ENCODE measurements around the gene LIX1L.

LIX1L gene

DNA sequence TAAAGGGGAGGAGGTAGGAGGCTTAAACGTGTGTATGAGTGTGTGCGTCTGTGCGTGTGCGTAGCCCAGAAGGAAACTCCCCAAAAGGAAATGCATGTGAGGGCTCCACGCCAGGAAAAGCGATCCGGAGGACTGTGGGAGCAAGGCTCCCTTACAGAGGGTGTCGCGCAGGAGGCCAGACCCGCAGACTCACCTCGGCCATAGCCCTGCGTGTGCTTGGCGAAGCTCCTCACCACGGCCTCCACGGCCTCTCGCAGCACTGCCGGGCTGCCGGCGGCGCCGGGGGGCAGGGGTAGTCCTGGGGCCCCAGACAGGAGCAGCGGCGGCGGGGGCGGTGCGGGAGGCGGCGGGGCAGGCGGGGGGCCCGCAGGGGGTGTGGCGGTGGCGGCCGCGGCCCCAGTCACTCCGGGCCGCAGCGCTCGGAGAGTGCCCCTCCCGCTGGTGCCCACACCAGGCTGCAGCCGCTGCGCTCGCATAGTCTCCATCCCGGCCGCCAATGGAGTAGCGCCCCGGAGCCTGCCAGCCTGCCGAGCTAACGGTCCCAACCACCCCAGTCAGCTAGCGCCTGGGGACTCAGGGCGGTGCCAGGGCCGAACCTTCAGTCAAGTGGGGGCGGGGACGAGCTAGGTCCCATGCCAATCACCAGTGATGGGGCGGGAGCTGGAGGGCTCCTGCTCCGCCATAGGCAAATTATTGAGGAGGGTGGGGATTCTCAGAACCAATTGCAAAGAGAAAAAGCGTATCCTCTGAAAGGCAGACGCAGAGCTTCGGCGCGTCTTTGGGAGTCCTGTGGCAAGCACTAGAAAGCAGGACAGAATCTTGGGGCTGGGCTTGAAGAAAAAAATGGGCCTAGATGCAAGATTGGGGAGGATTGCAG, at the start of gene LIX1L:
Gene LIX1L, minus strand, starts transcription at position 575 of the 877 bp plus-strand sequence. Its CDS starts 90 bp downstream, at position 485.
- peak; percentile 91 to 95 for DNase-seq (ENCODE audit: low read depth in 2 of 2)

DNA sequence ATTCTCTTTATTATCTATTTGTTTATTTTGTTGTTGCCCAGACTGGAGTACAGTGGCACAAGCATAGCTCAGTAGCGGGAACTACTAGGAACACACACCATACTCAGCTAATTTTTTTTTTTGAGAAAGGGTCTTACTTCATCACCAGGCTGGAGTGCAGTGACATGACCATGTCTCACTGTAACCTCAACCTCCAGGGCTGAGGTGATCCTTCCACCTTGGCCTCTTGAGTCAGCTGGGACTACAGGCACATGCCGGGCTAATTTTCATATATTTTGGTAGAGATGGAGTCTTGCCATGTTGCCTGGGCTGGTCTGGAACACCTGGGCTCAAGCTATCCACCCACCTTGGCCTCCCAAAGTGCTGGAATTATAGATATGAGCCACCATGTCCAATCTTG, 43.9 kb upstream of the LIX1L start:
- no peak for DNase-seq (ENCODE audit: low read depth in 2 of 2)

DNA sequence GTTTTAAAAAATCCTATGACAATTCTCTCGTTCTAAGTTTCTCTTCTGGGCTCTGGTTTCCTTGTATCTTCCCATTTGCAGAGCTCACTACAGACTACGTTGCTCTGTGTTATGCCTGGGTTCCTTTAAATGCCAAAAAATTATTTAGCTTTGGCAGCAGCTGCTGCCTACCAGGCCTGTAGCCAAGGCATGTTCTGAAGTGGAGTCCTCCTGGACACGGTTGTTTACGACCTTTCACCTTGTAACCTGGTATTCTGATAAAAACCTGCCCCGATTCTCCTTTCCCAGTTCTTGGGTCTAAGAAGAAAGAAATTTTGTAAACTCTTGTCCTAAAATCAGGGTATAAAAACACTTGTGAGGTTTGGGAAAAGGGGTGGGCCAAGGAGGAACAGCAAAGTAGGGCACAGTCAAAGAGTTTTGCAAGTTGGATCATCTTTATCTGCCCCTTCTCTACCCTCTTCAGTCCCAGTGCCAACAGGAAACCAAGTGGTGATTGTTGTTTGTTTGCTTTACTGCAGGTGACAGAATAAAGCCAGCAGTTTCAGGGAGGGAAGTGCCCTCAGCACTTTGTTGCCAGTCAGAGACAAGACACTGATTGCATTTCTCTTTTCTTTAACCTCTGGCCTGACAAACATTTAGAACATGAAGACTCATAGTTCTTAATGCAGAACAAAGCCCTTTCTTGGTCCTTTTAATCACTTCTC, 41.7 kb upstream of the LIX1L start:
- DNase-seq (ENCODE audit: low read depth in 2 of 2) = no peak

DNA sequence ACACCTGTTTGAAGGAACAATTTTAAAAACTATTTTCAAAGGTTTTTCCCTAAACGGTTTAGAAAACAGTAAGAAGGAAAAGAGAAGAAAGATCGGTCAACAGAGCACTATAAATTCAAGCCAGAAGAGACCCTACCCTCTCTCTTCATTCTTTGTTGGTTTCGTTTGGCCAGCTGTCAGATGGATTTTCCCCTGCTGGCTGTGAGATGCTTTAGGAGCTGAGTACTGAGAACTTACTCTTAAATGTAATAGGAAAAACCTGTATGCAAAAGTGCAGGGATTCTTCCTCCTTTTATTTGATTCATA, 39.9 kb upstream of the LIX1L start:
- no peak for DNase-seq (ENCODE audit: low read depth in 2 of 2)

DNA sequence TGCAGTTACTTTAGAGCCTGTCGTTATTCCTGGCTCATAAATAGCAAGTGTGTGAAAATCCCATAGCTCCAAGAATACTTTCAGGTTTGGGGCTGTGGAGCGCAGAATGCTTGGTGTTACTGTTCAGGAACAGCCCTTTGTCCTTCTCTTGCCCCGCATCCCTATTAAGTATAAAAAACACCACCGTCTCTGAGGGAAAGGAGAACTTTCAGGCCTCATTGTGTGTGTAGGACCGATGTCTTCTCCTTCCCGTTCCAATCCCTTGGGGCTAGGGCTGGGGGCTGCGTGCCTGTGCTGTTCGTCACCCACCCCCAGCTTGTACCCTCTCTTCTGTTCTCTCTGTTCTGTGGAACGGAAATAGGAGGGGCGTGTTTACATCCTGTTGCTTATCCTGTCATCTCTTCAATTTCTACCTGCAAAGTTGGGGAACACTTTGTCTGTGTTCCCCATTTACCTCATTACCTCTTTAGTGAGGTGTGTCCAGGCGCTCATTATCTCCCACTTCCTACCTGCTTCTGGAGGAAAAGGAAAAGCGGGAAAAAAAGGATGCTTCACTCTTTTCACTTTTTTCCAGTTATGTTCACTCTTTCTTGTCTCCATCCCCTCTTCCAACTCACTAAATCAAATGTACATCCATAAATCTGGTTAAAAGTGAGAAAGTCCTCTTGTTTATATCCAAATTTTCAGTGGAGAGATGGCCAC, 39.4 kb upstream of the LIX1L start:
- no peak for DNase-seq (ENCODE audit: low read depth in 2 of 2)

DNA sequence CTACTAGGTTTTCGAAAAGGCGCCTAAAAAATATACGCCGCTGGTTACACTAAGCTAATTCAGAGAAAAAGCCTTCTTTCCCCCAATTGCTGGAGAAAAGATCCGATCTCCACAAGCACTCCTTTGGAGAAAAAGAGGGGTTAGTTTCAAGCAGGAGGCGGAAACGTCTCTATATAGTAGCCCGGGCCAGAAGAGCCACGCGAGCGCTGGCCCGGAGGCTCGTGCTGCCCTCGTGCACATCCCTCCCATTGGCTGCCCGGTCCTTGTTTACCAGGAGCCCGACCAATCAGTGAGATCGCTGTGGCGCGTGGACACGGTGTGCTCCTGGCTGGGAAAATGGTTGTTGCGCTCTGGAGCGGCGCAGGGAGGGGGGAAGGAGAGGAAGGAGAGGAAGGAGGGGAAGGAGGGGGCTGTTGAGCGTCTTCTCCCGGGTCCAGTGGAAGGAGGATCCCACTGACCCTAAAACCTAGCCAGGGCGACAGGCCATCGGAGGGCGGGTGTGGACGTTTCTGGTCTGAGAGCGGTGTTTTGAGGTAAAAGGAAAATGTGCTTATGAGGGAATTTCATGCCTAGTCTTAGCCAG, 38.7 kb upstream of the LIX1L start, which contains the start of gene TXNIP:
Gene TXNIP, minus strand, starts transcription at position 147 of the 583 bp plus-strand sequence. CDS start 313 bp downstream, outside the sequence.
- peak; percentile 88 to 91 for DNase-seq (ENCODE audit: low read depth in 2 of 2)

DNA sequence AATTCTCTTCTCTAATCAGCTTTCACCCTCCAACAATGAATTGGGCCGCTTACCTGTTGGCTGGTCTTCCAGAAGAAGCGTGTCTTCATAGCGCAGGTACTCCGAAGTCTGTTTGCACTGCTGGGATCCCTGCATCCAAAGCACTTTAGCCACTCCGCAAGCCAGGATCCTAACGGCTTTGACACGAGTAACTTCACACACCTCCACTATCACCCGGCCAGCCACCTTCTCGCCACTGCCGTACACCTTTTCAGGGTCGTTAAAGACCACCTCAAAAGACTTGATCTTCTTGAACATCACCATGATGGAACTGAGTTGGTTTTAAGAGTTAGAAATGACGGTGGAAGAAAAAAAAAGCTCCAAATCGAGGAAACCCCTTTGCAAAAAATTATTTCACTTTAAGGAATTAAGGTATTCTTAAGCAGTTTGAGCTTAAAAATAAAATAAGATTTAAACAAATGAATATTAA, 38.2 kb upstream of the LIX1L start:
- DNase-seq (ENCODE audit: low read depth in 2 of 2) = no peak

DNA sequence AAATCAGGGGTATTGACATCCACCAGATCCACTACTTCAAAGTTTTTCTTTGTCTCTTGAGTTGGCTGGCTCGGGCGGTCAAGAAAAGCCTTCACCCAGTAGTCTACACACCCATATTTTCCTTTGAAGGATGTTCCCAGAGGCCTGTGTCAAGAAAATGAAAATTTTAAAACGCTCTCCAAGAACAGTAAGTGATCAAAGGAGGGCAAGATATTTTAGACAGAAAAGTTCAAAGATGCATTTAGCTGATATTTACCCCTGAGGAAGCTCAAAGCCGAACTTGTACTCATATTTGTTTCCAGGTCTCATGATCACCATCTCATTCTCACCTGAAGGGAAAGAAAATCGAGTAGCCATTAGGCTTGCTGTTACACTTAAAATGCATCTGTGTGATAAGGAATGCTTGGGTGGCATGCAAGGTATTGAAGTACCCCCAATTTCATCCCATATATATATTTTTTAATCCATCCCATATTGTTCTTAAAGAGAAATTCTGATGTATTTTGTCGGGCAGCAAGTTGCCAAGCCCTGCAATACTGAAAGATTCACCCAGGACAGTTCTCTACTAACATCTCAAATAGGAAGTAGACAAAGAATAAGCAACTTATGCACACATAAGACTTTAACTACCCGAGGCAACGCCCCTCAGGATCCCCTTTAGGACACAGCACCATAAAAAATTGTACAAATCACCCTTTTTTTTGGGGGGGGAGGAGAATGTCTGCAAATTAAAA, 37.5 kb upstream of the LIX1L start:
- no peak for DNase-seq (ENCODE audit: low read depth in 2 of 2)

DNA sequence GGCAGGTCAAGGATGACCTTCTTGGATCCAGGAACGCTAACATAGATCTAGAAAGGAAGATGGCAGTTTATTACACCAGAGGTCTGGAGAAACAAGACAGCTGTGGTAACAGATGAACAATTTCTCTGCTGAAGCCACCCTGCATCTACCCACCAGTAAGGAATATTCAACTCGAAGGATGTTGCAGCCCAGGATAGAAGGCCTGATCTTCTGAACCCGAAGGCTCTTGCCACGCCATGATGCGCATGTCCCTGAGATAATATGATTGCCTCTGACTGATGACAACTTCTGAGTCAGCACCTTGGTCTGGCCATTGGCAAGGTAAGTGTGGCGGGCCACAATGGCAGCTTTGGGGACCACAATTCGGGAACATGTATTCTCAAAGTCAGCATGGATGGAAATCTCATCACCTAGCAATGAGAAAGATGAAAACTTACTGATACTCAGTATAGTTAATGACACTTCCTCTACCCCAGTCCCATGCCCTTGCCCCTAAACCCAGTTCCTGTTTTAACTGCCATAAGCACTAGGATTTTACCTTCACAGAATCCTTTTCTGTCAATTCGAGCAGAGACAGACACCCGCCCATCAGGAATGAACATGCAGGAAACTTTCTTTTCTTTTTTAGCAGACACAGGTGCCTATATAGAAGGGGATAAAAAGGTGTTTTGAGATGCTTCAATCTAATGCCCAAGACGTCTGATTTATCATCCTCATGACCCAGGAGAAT, 36.7 kb upstream of the LIX1L start:
- DNase-seq (ENCODE audit: low read depth in 2 of 2) = peak in 1 of 2 donors; percentile 41

DNA sequence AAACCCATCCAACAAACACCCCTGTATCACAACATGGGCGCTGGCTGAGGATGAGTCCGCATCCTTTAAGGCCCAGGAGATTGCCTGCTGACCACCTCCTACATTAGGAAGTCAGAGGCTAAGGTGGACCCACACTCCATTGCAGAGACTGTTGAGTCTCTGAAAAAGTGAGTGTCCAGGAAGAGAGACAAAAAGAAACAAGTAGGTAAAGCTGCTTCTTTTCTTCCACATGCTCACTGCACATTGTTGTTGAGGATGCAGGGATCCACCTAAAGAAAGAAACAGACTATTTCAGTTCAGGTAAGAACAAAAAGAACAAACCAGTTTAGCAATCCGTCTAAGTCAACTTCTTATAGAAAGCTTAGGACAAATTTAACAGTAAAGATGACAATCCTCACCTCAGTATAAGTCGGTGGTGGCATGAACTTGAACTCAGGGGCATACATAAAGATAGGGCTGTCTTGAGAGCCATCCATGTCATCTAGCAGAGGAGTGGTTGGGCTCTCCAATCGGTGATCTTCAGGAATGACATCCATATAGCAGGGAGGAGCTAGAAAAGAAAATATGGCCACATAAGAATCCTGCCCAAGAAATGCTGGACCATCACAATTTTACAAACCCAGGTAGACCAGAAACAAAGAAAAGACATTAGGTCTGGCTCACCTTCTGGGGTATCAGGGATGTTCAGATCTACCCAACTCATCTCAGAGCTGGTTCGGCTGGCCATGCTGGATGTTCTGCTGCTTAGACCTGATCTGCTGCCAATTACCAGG, 36.0 kb upstream of the LIX1L start:
- DNase-seq (ENCODE audit: low read depth in 2 of 2) = no peak

DNA sequence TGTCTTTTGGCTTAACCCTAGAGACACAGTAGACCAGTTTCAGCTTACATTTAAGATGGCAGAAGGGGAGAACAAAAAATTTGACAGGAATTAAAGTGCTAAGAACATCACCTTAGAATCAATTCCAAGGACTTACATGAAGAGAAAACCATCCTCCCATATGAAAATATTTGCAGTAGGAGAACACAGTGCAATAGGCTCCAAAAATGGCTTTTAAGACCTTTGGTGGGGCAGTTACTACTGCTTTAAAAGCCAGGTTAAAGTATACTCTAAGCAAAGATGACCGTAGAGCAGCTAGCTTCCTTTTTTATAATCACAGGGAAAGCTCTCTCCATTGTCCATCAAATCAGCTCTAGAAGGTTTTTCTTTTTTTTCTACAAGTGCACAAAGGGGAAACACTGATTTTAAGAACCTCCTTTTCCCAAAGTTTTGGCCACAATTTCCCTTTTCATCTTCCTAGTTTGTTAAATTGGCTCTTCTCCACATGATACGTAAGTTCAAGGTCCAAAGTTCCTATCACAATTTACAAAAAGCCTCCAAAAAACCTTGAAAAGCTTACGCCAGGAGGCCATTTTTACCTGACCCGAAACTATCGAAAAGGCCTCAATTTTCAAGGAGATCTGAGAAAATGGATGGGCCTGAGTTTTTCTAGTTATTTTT, 35.3 kb upstream of the LIX1L start:
- no peak for DNase-seq (ENCODE audit: low read depth in 2 of 2)

DNA sequence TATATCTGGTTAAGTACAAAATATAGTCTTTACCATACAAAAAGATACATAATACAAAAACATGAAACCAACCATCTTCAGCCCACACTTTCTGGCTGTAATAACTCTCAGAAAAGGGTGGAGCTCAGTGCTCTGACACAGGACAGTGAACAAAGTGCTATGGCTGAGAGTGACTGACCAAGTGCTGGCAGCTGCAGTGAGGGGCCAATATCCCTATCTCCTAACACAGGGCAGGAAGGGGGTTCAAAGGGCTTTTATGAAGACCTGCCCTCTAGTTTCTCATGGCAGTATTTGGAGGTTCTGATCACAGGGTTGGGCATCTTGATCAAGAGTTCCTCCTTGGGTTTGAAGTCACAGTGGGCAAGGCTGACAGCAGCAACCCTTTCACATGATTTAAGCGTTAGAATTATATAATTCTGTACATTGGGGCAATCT, 34.7 kb upstream of the LIX1L start:
- DNase-seq (ENCODE audit: low read depth in 2 of 2) = no peak

DNA sequence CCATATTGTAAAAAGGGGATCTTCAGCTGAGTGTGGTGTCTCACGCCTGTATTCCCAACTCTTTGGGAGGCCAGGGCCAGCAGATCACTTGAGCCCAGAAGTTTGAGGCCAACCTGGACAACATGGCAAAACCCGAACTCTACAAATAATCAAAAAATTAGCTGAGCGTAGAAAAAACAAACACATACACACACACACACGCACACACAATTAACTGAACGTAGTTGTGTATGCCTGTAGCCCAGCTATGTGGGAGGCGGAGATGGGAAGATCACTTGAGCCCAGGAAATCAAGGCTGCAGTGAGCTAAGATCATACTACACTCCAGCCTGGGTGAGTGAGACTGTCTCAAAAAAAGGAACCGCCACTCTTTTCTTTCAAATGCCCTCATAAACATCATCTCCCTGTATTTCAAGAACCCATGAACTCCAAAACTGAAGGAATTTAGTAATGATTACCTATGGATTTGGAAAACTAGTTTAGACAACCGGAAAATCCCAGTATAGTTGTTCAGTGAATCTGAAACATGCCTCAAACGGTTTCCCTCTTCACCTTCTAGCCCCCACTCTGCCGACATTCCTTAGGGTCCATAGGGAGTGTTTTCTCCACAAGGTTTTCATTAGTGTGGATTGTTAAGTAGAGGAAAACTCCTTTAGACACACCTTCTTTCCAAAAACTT, 34.1 kb upstream of the LIX1L start:
- no peak for DNase-seq (ENCODE audit: low read depth in 2 of 2)

DNA sequence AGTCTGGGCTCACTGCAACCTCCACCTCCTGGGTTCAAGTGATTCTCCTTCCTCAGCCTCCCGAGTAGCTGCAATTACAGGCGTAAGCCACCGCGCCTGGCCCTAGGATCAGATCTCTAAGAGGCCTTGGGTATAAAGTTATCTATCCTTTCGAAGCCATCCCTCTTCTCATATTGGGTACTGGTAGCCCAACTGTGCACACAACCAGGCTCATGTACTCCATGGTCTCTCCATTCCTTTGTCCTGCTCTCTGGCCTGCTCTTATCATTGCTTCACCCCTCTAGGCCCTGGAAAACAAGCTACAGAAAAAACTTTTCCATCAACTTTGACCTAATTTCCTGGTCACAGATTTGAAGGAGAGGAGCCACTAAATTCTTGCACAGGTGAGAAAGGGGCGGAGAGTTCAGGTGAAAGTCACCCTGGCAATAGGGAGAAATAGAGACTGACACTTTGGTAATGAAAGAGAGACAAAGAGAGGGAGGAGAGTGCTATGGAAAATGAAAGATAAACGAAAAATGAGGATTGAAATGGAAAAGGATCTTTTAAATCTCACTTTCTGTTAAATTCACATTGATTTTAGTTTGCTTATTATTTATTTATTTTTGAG, 32.5 kb upstream of the LIX1L start:
- DNase-seq (ENCODE audit: low read depth in 2 of 2) = no peak

DNA sequence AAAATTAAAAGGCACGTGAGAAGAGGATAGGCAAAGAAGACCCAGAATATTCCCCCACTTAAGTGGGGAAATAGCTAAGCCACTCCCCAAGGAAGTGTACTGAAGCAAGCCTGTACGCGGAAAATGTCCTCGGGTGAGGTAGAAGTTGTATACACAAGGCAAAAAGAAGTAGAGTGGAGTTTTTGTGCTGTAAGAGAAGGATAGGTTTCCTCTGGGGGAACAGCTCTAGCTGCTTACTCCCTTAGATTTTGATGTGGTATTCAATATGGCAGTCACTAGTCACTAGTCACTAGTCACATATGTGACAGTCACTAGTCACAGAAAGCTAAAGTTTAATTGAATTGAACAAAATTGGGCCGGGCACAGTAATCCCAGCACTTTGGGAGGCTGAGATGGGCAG, 31.0 kb upstream of the LIX1L start:
- DNase-seq (ENCODE audit: low read depth in 2 of 2) = no peak

DNA sequence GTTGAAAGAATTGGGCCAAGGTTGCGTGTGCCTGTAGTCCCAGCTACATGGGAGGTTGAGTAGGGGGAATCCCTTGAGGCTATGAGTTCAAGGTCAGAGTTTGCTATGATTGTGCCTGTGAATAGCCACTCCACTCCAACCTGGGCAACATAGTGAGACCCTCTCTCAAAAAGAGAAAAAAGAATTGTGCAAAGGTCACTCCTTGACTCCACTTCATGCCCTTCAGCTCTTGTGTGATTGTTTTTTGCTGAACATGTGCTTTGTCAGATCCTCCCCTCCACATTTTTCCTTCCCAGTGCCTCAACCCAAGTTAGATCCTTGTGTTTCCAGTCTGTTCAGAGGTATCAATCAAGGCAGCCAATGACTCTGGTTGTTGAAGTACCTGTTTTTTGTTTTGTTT, 30.1 kb upstream of the LIX1L start:
- no peak for DNase-seq (ENCODE audit: low read depth in 2 of 2)

DNA sequence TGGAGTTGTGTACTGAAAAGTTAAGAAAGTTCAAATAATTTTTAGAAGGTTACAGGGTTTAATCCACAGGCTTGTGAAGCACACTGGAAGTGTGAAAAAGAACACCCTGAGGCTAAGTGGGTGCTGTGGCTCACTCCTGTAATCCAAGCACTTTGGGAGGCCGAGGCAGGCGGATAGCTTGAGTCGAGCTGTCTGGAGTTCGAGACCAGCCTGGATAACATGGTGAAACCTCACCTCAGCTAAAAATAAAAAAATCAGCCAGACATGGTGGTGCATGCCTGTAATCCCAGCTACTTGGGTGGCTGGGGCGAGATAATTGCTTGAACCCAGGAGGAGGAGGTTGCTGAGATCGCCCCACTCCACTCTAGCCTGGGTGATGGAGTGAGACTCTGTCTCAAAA, 28.7 kb upstream of the LIX1L start:
- no peak for DNase-seq (ENCODE audit: low read depth in 2 of 2)

All from stimulated activated CD4-positive, alpha-beta T cell treated with anti-CD3 and anti-CD28 coated beads, Interleukin-4, amount 100 ng/mL, for 48 hours (primary cell).